ENCODE results near the gene NFE2L3. TPM values are rescaled to one million over a fixed set of nuclear protein-coding genes. Genes with fewer than 3 reads are reported as not detected.

The NFE2L3 gene
- total and polyA plus RNA-seq, 9 of the 15 experiments (the other 6 are each of a cell fraction or from before 2014, with no cell fraction given) = 2.9 to 16.9 (median 12.4) TPM

GRCh38 chr7:26117142-26117807 is 34.7 kb upstream of the NFE2L3 start (continued):
- TF ChIP-seq MLLT1 (IDR thresholded peaks at IDR 0.05) = no peak
- no peak for TF ChIP-seq ZNF124 (CRISPR knock-in tag; IDR thresholded peaks at IDR 0.05)
- TF ChIP-seq ZNF75A (CRISPR knock-in tag; IDR thresholded peaks at IDR 0.05) = no peak
- TF ChIP-seq ZNF212 (CRISPR knock-in tag; IDR thresholded peaks at IDR 0.05) = no peak
- no peak for TF ChIP-seq RUNX1 (IDR thresholded peaks at IDR 0.05; ENCODE audit: low read depth)
- peak; percentile 31; the same call in 1 of the 2 replicates for TF ChIP-seq CTBP1 (IDR thresholded peaks at IDR 0.05; ENCODE audit: borderline replicate concordance)
- TF ChIP-seq CBX2 (IDR thresholded peaks at IDR 0.05; ENCODE audit: insufficient read depth, low read length, poor library complexity, severe bottlenecking) = no peak
- TF ChIP-seq CEBPG (CRISPR knock-in tag; IDR thresholded peaks at IDR 0.05) = no peak
- TF ChIP-seq CEBPG (tag; conservative IDR thresholded peaks at IDR 0.05 in 1 of 2, IDR thresholded peaks at IDR 0.05 in 1 of 2) = no peak
- no peak for TF ChIP-seq POLR2H (tag; IDR thresholded peaks at IDR 0.05; ENCODE audit: low read depth)
- TF ChIP-seq DDX20 (tag; IDR thresholded peaks at IDR 0.05; ENCODE audit: low read depth) = no peak
- no peak for TF ChIP-seq ZNF174 (CRISPR knock-in tag; IDR thresholded peaks at IDR 0.05)
- TF ChIP-seq PTTG1 (tag; IDR thresholded peaks at IDR 0.05; ENCODE audit: low read depth) = no peak
- 0 out of 2 replicates have a peak, but pooled peaks have one; percentile 19 for TF ChIP-seq REST (IDR thresholded peaks at IDR 0.05; ENCODE audit: borderline replicate concordance)
- TF ChIP-seq REST (CRISPR knock-in tag; IDR thresholded peaks at IDR 0.05; ENCODE audit: low read depth) = no peak
- no peak for TF ChIP-seq ZNF695 (CRISPR knock-in tag; IDR thresholded peaks at IDR 0.05)
- TF ChIP-seq RAD21 (CRISPR knock-in tag; conservative IDR thresholded peaks at IDR 0.05 in 1 of 2, IDR thresholded peaks at IDR 0.05 in 1 of 2) = peak; percentile 22 to 65
